BE2C (cell line): ENCODE data around the gene NTRK2.
"Not testable (repeated sequence)": the region's sequence is repeated elsewhere in the genome, so short reads cannot be mapped to it uniquely, and the experiment has no call there.

Source experiments
- DNase-seq: peaks from one replicate; pipeline ENCODE4 v3.0.0-alpha.2; 2020
- H3K27me3 ChIP-seq: fragments of 250-450 bp; sonication (Bioruptor Pico); 2 replicates; pipeline ENCODE4 v1.5.1; 2020; ENCODE audit warnings: mild to moderate bottlenecking
- H3K36me3 ChIP-seq: fragments of 250-450 bp; sonication (Bioruptor Pico); 2 replicates; pipeline ENCODE4 v1.5.1; 2020; ENCODE audit warnings: mild to moderate bottlenecking
- H3K4me1 ChIP-seq: fragments of 250-450 bp; sonication (Bioruptor Pico); 2 replicates; pipeline ENCODE4 v1.5.1; 2020
- H3K4me3 ChIP-seq: 2 replicates; pipeline ENCODE4 v1.5.1; 2011; ENCODE audit warnings: low read depth, low read length
- H3K9me3 ChIP-seq: fragments of 250-450 bp; sonication (Bioruptor Pico); 2 replicates; pipeline ENCODE4 v1.5.1; 2020
- TF ChIP-seq, protein P1 (sequence below): IDR thresholded peaks from 2 replicates; pipeline ENCODE4 v1.5.1; 2012; ENCODE audit warnings: mild to moderate bottlenecking, low read depth, low read length

NTRK2 gene

GRCh38 chr9:85055506-85056202, 386.1 kb downstream of the NTRK2 start:
- no peak overlapping the region for H3K4me3 ChIP-seq
- TF ChIP-seq, protein P1, sequence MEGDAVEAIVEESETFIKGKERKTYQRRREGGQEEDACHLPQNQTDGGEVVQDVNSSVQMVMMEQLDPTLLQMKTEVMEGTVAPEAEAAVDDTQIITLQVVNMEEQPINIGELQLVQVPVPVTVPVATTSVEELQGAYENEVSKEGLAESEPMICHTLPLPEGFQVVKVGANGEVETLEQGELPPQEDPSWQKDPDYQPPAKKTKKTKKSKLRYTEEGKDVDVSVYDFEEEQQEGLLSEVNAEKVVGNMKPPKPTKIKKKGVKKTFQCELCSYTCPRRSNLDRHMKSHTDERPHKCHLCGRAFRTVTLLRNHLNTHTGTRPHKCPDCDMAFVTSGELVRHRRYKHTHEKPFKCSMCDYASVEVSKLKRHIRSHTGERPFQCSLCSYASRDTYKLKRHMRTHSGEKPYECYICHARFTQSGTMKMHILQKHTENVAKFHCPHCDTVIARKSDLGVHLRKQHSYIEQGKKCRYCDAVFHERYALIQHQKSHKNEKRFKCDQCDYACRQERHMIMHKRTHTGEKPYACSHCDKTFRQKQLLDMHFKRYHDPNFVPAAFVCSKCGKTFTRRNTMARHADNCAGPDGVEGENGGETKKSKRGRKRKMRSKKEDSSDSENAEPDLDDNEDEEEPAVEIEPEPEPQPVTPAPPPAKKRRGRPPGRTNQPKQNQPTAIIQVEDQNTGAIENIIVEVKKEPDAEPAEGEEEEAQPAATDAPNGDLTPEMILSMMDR: no peak

DNA sequence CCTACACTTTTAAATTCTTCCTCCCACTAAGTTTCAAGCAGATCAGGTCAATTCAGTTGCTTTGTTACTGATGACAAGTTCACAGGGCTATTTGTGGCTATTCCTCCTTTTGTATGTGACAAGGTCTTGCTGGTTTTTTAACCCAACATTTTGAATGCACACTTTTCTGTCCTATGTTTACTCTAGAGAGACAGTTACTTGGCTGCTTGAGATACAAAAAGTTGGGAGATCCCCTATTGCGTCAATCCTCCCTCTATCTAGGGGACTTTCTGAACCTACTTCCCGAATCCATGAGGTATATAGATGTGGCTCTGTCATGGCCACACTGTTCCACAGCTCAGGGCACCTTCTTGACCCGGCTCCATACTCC, 386.7 kb downstream of the NTRK2 start:
- no peak for DNase-seq
- Histone ChIP-seq H3K27me3 (no peaks in the 10 kb centered on the region), H3K36me3 (no peaks in the 10 kb centered on the region), H3K4me3 (no peak overlapping the region), H3K9me3 (no peaks in the 10 kb centered on the region), H3K4me1 (no peaks in the 10 kb centered on the region)
- TF ChIP-seq, protein P1: no peak

More at GRCh38 chr9:85055506-85056202, 386.1 kb downstream of the NTRK2 start:
- DNase-seq: no peak
- no peaks in the 10 kb centered on the region for H3K27me3 ChIP-seq
- no peaks in the 10 kb centered on the region for H3K36me3 ChIP-seq
- H3K9me3 ChIP-seq: no peaks in the 10 kb centered on the region
- H3K4me1 ChIP-seq: no peaks in the 10 kb centered on the region

- DNase-seq: no peak
- TF ChIP-seq, protein P1: no peak
- Histone ChIP-seq H3K4me3 (no peak overlapping the region), H3K4me1 (no peaks in the 10 kb centered on the region), H3K36me3 (no peaks in the 10 kb centered on the region), H3K9me3 (no peaks in the 10 kb centered on the region), H3K27me3 (no peaks in the 10 kb centered on the region)
Measured at GRCh38 chr9:85061969-85062368, 392.4 kb downstream of the NTRK2 start.

DNA sequence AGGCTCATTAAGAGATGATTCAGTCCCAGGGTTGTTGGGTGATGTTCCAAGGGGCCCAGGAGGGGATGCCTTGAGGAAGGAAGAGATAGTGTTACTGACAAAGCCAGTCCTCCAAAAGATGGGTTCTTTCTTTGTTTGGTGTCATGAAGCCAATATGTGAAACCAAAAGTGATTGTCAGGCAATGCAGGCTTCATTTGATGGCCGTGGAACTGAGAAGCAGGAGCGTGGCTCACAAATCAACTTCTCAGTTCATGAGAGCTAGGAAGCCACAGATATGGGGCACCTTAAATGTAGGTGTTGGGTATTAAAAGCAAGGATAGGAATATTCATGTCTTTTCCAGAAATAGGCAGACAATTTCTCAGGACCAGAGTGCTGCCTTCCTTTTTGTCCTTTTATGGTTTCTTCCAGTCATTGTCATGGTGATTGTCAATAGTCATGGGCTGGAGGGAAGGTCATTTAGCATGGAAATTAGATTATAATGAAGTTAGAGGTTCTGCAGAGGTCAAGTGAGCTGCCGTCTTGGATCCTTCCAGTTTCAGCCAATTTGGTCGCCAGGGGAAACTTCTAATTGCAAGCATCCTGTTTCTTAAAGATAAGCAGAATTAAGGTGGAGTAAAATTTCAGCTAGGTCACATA, 393.0 kb downstream of the NTRK2 start:
- Histone ChIP-seq H3K9me3 (no peaks in the 10 kb centered on the region), H3K36me3 (no peaks in the 10 kb centered on the region), H3K27me3 (no peaks in the 10 kb centered on the region), H3K4me3 (no peak overlapping the region), H3K4me1 (no peaks in the 10 kb centered on the region)
- DNase-seq: no peak
- TF ChIP-seq, protein P1: no peak

- TF ChIP-seq, protein P1: no peak
- no peaks in the 10 kb centered on the region for H3K4me1 ChIP-seq
- no peak overlapping the region for H3K4me3 ChIP-seq
- DNase-seq: no peak
- H3K36me3 ChIP-seq: no peaks in the 10 kb centered on the region
- H3K27me3 ChIP-seq: no peaks in the 10 kb centered on the region
- H3K9me3 ChIP-seq: no peaks in the 10 kb centered on the region
Measured at GRCh38 chr9:85064811-85065371, 395.4 kb downstream of the NTRK2 start.

- H3K9me3 ChIP-seq: no peaks in the 10 kb centered on the region
- no peak for DNase-seq
- no peaks in the 10 kb centered on the region for H3K27me3 ChIP-seq
- no peaks in the 10 kb centered on the region for H3K36me3 ChIP-seq
- H3K4me1 ChIP-seq: no peaks in the 10 kb centered on the region
- no peak overlapping the region for H3K4me3 ChIP-seq
- TF ChIP-seq, protein P1: no peak
Measured at GRCh38 chr9:85067792-85068191, 398.3 kb downstream of the NTRK2 start.

DNA sequence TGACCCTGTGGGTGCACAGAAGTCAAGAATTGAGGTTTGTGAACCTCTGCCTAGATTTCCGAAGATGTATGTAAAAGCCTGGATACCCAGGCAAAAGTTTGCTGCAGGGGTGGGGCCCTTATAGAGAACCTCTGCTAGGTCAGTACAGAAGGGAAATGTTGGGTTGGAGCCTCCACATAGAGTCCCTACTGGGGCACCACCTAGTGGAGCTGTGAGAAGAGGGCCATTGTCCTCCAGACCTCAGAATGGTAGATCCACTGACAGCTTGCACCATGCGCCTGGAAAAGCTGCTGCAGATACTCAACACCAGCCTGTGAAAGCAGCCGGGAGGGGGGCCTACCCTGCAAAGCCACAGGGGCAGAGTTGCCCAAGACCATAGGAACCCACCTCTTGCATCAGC, 399.9 kb downstream of the NTRK2 start:
- DNase-seq, H3K4me1 ChIP-seq, H3K9me3 ChIP-seq: not testable (repeated sequence)

More for the DNA sequence above, 399.9 kb downstream of the NTRK2 start:
- H3K36me3 ChIP-seq, H3K4me3 ChIP-seq, H3K27me3 ChIP-seq: not testable (repeated sequence)
